Camera-type eye (tissue), 1 donor: ENCODE data around the gene CYTH2. TPM values are rescaled to one million over a fixed set of nuclear protein-coding genes. Genes with fewer than 3 reads are reported as not detected.

Source experiments
- total RNA-seq: library from RNA; depleted of rRNA; stranded (reverse); fragments of >200 nt; gene quantifications from one replicate; pipeline ENCODE4 v1.2.3, GENCODE V29; 2014

The CYTH2 gene
- 72.9 TPM for total RNA-seq

GRCh38 chr19:48469289-48469881 is at the start of gene CYTH2:
CYTH2 (plus strand) TSS chr19:48469369; CDS start chr19:48469508, 139 bp downstream.

GRCh38 chr19:48445606-48446481 is 23.3 kb upstream of the CYTH2 start, which contains the start of gene GRWD1:
GRWD1 (plus strand) TSS chr19:48445983; CDS start chr19:48446006, 23 bp downstream.

GRCh38 chr19:48455171-48455907 is 13.8 kb upstream of the CYTH2 start, which contains the start of gene KCNJ14:
KCNJ14 (plus strand) TSS chr19:48455574; CDS start chr19:48461725, 6,151 bp downstream.

GRCh38 chr19:48511800-48512503 is 42.8 kb downstream of the CYTH2 start, which contains the start of gene LMTK3:
LMTK3 (minus strand) TSS chr19:48511835; CDS start chr19:48511576, 259 bp downstream.

Other genes with a start within 250 kb of the CYTH2 start
- gene CARD8, start 213.5 kb upstream of the CYTH2 start, total RNA-seq: 78.3 TPM
- 5.1 TPM for gene ZNF114, start 199.3 kb upstream of the CYTH2 start, total RNA-seq
- 17.3 TPM for gene EMP3, start 143.8 kb upstream of the CYTH2 start, total RNA-seq
- 2.8 TPM for gene TMEM143, start 105.4 kb upstream of the CYTH2 start, total RNA-seq
- not detected for gene SYNGR4, start 105.0 kb upstream of the CYTH2 start, total RNA-seq
- gene KDELR1, start 77.8 kb upstream of the CYTH2 start, total RNA-seq: 72.3 TPM
- gene GRIN2D, start 75.7 kb upstream of the CYTH2 start, total RNA-seq: 4.3 TPM
- gene GRWD1, start 23.4 kb upstream of the CYTH2 start, total RNA-seq: 26.2 TPM
- gene KCNJ14, start 13.8 kb upstream of the CYTH2 start, total RNA-seq: 1.6 TPM
- 6.1 TPM for gene LMTK3, start 42.5 kb downstream of the CYTH2 start, total RNA-seq
- 1.1 TPM for gene SULT2B1, start 82.8 kb downstream of the CYTH2 start, total RNA-seq
- not detected for gene SPACA4, start 137.4 kb downstream of the CYTH2 start, total RNA-seq
- gene FAM83E, start 145.7 kb downstream of the CYTH2 start, total RNA-seq: 1.4 TPM
- gene RPL18, start 149.8 kb downstream of the CYTH2 start, total RNA-seq: 1,106 TPM
- 12.5 TPM for gene SPHK2, start 150.1 kb downstream of the CYTH2 start, total RNA-seq
- gene DBP, start 168.0 kb downstream of the CYTH2 start, total RNA-seq: 26.7 TPM
- gene CA11, start 176.8 kb downstream of the CYTH2 start, total RNA-seq: 6.4 TPM
- gene NTN5, start 203.6 kb downstream of the CYTH2 start, total RNA-seq: 1.6 TPM
- 0.44 TPM for gene FUT2, start 226.6 kb downstream of the CYTH2 start, total RNA-seq